DMS114 treated with DMSO at 0.1 percent for 48 hours (cell line): ENCODE measurements around the gene MIOS.
"Not testable (repeated sequence)": the region's sequence is repeated elsewhere in the genome, so short reads cannot be mapped to it uniquely, and the experiment has no call there.

Experiments used
- DNase-seq: peaks from one replicate; lab custom pipeline; 2025; ENCODE audit not compliant: unreplicated experiment; lab: John Stamatoyannopoulos, UW

MIOS gene

GRCh38 chr7:7640221-7641128, 73.8 kb downstream of the MIOS start, which contains the start of gene UMAD1:
TSS of gene UMAD1 (plus strand) at chr7:7640752. CDS start at chr7:7673372, 32,620 bp downstream.
- peak; percentile 99 for DNase-seq

- DNase-seq, result peak; percentile 25
These were observed 74.5 kb downstream of the MIOS start for GRCh38 chr7:7641129-7641663.

GRCh38 chr7:7642081-7642480, 75.4 kb downstream of the MIOS start:
- DNase-seq, result no peak

GRCh38 chr7:7647495-7648036, 80.9 kb downstream of the MIOS start:
- DNase-seq, result no peak

GRCh38 chr7:7650682-7651206, 84.1 kb downstream of the MIOS start:
- DNase-seq, result no peak

- no peak for DNase-seq
These were observed 84.8 kb downstream of the MIOS start for GRCh38 chr7:7651479-7651878.

- DNase-seq, result no peak
These were observed 86.3 kb downstream of the MIOS start for GRCh38 chr7:7652798-7653540.

GRCh38 chr7:7653593-7654187, 87.0 kb downstream of the MIOS start:
- no peak for DNase-seq

- DNase-seq, result no peak
These were observed 88.5 kb downstream of the MIOS start for GRCh38 chr7:7654964-7655715.

GRCh38 chr7:7656459-7656858, 89.8 kb downstream of the MIOS start:
- not testable (repeated sequence) for DNase-seq
